ENCODE results near the gene TMEM52.

The TMEM52 gene

DNA sequence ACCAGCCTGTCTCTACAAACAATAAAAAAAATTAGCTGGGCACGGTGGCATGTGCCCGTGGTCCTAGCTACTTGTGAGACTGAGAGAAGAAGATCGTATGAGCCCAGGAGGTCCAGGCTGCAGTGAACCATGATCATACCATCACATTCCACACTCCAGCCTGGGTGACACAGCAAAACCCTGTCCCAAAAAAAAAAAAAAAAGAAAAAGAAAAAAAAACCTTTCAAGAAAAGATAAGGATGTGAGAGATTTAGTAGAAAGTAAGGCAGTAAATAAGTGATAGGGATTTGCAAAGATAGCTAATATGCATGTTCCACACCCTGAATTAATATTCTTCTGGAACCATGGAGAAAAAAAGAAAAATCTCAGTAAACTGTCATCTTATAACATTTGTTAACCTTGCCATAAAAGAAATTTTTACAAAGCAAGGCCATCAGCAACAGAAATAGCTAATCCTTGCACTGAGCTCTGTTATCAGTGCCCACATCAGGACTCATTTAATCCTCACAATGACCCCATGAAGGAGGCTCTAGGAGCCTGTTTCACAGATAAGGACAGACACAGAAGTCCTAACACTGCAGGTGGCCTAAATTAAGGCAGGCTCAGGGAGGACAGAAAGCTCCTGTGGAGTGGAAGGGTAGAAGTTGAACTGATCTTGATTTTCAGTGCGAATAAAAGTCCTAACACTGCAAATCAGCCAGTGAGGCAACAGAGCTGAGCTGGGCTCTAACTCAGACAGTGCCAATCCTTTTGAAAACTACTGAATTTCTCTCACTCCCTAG is 35.8 kb downstream of the TMEM52 start:
- TF ChIP-seq ZNF70 (CRISPR knock-in tag; IDR thresholded peaks at IDR 0.05) = peak; percentile 88
- TF ChIP-seq BACH2 (CRISPR knock-in tag; IDR thresholded peaks at IDR 0.05; ENCODE audit: borderline replicate concordance) = no peak
- ATAC-seq = peak; percentile 50

DNA sequence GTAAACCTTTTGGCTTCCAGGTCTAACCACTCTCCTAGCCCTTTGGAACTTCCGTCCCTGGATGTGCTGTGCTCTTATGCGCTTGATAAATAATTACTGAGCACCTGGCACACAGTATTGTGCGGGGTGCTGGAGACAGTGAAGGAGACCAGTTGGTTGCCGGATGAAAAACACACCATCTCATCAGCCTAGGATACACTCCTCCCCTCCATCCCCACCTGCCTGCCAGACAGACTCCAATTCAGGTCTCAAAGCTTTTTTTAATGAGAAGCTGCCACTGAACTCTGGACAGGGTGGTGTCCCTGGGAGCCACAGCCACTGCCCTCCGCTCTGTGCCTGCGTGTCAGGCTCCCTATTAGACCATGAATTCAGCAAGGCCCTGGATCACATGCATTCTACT is 37.4 kb downstream of the TMEM52 start:
- no peak for ATAC-seq
- TF ChIP-seq TOX (CRISPR knock-in tag; IDR thresholded peaks at IDR 0.05; ENCODE audit: borderline replicate concordance) (no peak), ZFP3 (CRISPR knock-in tag; IDR thresholded peaks at IDR 0.05) (no peak), ISL1 (CRISPR knock-in tag; IDR thresholded peaks at IDR 0.05) (no peak), GLIS3 (CRISPR knock-in tag; IDR thresholded peaks at IDR 0.05) (no peak), ZC3H10 (CRISPR knock-in tag; IDR thresholded peaks at IDR 0.05) (no peak), PPARA (CRISPR knock-in tag; IDR thresholded peaks at IDR 0.05; ENCODE audit: borderline replicate concordance) (no peak)
- TF ChIP-seq, protein P1, sequence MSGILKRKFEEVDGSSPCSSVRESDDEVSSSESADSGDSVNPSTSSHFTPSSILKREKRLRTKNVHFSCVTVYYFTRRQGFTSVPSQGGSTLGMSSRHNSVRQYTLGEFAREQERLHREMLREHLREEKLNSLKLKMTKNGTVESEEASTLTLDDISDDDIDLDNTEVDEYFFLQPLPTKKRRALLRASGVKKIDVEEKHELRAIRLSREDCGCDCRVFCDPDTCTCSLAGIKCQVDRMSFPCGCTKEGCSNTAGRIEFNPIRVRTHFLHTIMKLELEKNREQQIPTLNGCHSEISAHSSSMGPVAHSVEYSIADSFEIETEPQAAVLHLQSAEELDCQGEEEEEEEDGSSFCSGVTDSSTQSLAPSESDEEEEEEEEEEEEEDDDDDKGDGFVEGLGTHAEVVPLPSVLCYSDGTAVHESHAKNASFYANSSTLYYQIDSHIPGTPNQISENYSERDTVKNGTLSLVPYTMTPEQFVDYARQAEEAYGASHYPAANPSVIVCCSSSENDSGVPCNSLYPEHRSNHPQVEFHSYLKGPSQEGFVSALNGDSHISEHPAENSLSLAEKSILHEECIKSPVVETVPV (CRISPR knock-in tag; IDR thresholded peaks at IDR 0.05) = no peak
- TF ChIP-seq, protein P2, sequence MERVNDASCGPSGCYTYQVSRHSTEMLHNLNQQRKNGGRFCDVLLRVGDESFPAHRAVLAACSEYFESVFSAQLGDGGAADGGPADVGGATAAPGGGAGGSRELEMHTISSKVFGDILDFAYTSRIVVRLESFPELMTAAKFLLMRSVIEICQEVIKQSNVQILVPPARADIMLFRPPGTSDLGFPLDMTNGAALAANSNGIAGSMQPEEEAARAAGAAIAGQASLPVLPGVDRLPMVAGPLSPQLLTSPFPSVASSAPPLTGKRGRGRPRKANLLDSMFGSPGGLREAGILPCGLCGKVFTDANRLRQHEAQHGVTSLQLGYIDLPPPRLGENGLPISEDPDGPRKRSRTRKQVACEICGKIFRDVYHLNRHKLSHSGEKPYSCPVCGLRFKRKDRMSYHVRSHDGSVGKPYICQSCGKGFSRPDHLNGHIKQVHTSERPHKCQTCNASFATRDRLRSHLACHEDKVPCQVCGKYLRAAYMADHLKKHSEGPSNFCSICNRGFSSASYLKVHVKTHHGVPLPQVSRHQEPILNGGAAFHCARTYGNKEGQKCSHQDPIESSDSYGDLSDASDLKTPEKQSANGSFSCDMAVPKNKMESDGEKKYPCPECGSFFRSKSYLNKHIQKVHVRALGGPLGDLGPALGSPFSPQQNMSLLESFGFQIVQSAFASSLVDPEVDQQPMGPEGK (CRISPR knock-in tag; IDR thresholded peaks at IDR 0.05; ENCODE audit: borderline replicate concordance) = no peak

DNA sequence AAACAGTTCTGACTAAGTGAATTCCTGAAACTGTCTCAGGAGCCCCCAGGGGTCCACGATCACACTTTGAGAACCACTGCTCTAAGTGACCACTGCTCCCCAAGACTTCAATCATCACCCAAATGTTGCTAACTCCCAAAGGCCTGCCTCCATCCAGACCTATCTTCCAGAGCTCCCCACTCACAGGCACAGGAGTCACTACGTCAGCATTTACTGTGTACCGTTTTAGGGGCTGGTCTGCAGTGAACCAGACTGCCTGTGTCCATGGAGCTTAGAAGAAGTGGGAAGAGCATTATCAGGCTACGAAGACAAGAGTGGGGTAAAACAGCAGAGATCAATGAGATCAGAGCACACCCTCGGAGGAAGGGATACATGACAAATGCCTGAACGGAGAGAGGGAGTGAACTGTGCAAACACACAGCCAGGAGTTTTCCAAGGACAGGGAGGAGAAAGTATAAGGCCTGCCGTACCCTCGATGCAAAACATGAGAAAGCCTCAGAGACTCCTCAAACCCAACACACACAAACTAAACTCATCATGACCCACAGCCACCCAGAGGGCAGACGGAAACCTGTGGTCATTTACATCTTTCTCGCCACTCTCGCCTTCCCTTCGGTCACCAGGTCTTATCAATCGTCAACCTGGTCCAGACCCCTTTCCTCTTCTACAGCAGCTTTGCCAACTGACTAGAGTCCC is 38.3 kb downstream of the TMEM52 start:
- TF ChIP-seq ESRRG (CRISPR knock-in tag; IDR thresholded peaks at IDR 0.05) (no peak), RARB (CRISPR knock-in tag; IDR thresholded peaks at IDR 0.05) (no peak), TCF4 (CRISPR knock-in tag; IDR thresholded peaks at IDR 0.05; ENCODE audit: borderline replicate concordance) (no peak), CSDC2 (CRISPR knock-in tag; IDR thresholded peaks at IDR 0.05) (no peak), ZNF565 (CRISPR knock-in tag; conservative IDR thresholded peaks at IDR 0.05; ENCODE audit: low read depth) (no peak), ZNF8 (CRISPR knock-in tag; IDR thresholded peaks at IDR 0.05) (no peak), ARNTL (CRISPR knock-in tag; IDR thresholded peaks at IDR 0.05; ENCODE audit: borderline replicate concordance, low read depth) (no peak), GLIS3 (CRISPR knock-in tag; IDR thresholded peaks at IDR 0.05) (no peak), ZFP30 (CRISPR knock-in tag; IDR thresholded peaks at IDR 0.05) (no peak), PPARA (CRISPR knock-in tag; IDR thresholded peaks at IDR 0.05; ENCODE audit: borderline replicate concordance) (no peak), BACH2 (CRISPR knock-in tag; IDR thresholded peaks at IDR 0.05; ENCODE audit: borderline replicate concordance) (no peak)
- TF ChIP-seq, protein P3, sequence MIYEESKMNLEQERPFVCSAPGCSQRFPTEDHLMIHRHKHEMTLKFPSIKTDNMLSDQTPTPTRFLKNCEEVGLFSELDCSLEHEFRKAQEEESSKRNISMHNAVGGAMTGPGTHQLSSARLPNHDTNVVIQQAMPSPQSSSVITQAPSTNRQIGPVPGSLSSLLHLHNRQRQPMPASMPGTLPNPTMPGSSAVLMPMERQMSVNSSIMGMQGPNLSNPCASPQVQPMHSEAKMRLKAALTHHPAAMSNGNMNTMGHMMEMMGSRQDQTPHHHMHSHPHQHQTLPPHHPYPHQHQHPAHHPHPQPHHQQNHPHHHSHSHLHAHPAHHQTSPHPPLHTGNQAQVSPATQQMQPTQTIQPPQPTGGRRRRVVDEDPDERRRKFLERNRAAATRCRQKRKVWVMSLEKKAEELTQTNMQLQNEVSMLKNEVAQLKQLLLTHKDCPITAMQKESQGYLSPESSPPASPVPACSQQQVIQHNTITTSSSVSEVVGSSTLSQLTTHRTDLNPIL (CRISPR knock-in tag; IDR thresholded peaks at IDR 0.05; ENCODE audit: low read depth) = no peak
- TF ChIP-seq, protein P4, sequence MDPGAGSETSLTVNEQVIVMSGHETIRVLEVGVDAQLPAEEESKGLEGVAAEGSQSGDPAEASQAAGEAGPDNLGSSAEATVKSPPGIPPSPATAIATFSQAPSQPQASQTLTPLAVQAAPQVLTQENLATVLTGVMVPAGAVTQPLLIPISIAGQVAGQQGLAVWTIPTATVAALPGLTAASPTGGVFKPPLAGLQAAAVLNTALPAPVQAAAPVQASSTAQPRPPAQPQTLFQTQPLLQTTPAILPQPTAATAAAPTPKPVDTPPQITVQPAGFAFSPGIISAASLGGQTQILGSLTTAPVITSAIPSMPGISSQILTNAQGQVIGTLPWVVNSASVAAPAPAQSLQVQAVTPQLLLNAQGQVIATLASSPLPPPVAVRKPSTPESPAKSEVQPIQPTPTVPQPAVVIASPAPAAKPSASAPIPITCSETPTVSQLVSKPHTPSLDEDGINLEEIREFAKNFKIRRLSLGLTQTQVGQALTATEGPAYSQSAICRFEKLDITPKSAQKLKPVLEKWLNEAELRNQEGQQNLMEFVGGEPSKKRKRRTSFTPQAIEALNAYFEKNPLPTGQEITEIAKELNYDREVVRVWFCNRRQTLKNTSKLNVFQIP (CRISPR knock-in tag; IDR thresholded peaks at IDR 0.05; ENCODE audit: borderline replicate concordance, low read depth) = no peak
- no peak for ATAC-seq

DNA sequence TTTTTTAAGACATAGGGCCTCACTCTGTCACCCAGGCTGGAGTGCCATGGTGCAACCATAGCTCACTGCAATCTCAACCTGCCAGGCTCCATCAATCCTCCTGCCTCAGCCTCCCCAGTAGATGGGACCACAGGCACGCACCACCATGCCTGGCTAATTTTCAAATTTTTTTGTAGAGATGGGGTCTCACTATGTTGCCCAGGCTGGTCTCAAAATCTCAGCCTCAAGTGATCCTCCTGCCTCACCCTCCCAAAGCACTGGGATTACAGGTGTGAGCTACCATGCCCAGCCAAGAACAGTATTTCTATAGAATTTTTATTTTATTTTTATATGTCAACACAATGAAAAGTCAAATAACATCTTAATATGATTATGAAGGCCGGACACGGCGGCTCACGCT is 39.1 kb downstream of the TMEM52 start:
- TF ChIP-seq ARNTL (CRISPR knock-in tag; IDR thresholded peaks at IDR 0.05; ENCODE audit: borderline replicate concordance, low read depth) (no peak), SNAI2 (CRISPR knock-in tag; IDR thresholded peaks at IDR 0.05) (no peak), PPARA (CRISPR knock-in tag; IDR thresholded peaks at IDR 0.05; ENCODE audit: borderline replicate concordance) (no peak)
- no peak for ATAC-seq

Data from SK-N-SH treated with all-trans-retinoic acid at 6 μM for 48 hours (cell line).